Left renal pelvis (tissue), 4 donors: ENCODE results near the gene UBE2H. TPM values are rescaled to one million over a fixed set of nuclear protein-coding genes. Genes with fewer than 3 reads are reported as not detected.

Experiments
- polyA plus RNA-seq, 4 donors: library from polyadenylated mRNA; unstranded; fragments of 120-200 nt; gene quantifications; one replicate each; pipeline ENCODE4 v1.2.1, GENCODE V29; 2013; ENCODE audit not compliant: insufficient read length in 4 of 4

The UBE2H gene
- polyA plus RNA-seq, 4 donors = 107 to 130 (median 121) TPM

Other genes with a start within 250 kb of the UBE2H start
- 10 to 100 TPM; 20.8 to 31.5 (median 29.9) TPM for gene ZC3HC1, start 98.4 kb upstream of the UBE2H start, polyA plus RNA-seq
- gene KLHDC10, start 117.6 kb upstream of the UBE2H start, polyA plus RNA-seq = 10 to 100 TPM; 49.4 to 56.4 (median 53.5) TPM